B cell (primary cell): ENCODE data around the gene PLCG2. TPM values are rescaled to one million over a fixed set of nuclear protein-coding genes. Genes with fewer than 3 reads are reported as not detected.

ENCODE experiments used
- ATAC-seq: fragments of 200-7000 bp; cut with Tn5 transposase; one replicate; pipeline ENCODE4 v1.10.0; 2021; ENCODE audit warnings: low read depth, mild to moderate bottlenecking, moderate number of reproducible peaks, moderate library complexity
- CTCF ChIA-PET: fragments of 350-600 bp; sonication (Branson Sonifier 250); formaldehyde crosslinking; loops from one replicate; lab custom pipeline; 2021; ENCODE audit warnings: antibody characterized with exemption, inconsistent platforms; lab: Charles Lee
- POLR2A ChIA-PET: fragments of 350-600 bp; sonication (Branson Sonifier 250); formaldehyde crosslinking; loops from one replicate; lab custom pipeline; 2021; ENCODE audit warnings: antibody characterized with exemption; lab: Charles Lee
- DNase-seq: peaks from one replicate; pipeline ENCODE4 v3.0.0; 2013
- H2AFZ ChIP-seq: 2 replicates; pipeline ENCODE4 v1.6.1; 2012; ENCODE audit warnings: mild to moderate bottlenecking, low read depth, low read length; ENCODE audit not compliant: insufficient read depth, poor library complexity, severe bottlenecking
- H3K27ac ChIP-seq, 2 donors: 1 replicate in 1 of 2; 2 replicates in 1 of 2; pipeline ENCODE4 v1.5.1; 2012 to 2013; ENCODE audit warnings: low read length in 2 of 2, mild to moderate bottlenecking in 2 of 2, moderate library complexity in 1 of 2
- H3K27me3 ChIP-seq, 4 experiments: fragments of 200-600 bp in 1 of 4; sonication (generic) in 1 of 4; replicated peaks in 1 of 4; 1 replicate in 2 of 4; 2 replicates in 2 of 4; pipeline versions ENCODE4 v1.6.1 to v1.7.0; 2013 to 2016; ENCODE audit warnings: low read length in 3 of 4, mild to moderate bottlenecking in 2 of 4, mixed read lengths in 1 of 4, moderate library complexity in 1 of 4; ENCODE audit not compliant: insufficient read depth in 4 of 4, control insufficient read depth in 3 of 4; ENCODE audit errors: control extremely low read depth in 1 of 4
- H3K36me3 ChIP-seq, 2 experiments: replicated peaks in 1 of 2; 1 replicate in 1 of 2; 2 replicates in 1 of 2; pipeline versions ENCODE4 v1.6.1 to v1.7.1; 2013; ENCODE audit warnings: low read length in 1 of 2; ENCODE audit not compliant: insufficient read depth in 2 of 2, control insufficient read depth in 1 of 2; ENCODE audit errors: control extremely low read depth in 1 of 2, extremely low read depth in 1 of 2
- H3K4me1 ChIP-seq, 2 donors: fragments of 200-600 bp in 1 of 2; sonication (generic) in 1 of 2; 1 replicate in 1 of 2; 2 replicates in 1 of 2; pipeline versions ENCODE4 v1.5.1 to v1.6.1; 2013 to 2017; ENCODE audit warnings: low read length in 2 of 2; ENCODE audit not compliant: control insufficient read depth in 2 of 2, insufficient read depth in 2 of 2
- H3K4me2 ChIP-seq: replicated peaks from 2 replicates; pipeline ENCODE3; 2012; ENCODE audit warnings: mild to moderate bottlenecking, low read depth, low read length; ENCODE audit not compliant: poor library complexity, severe bottlenecking
- H3K4me3 ChIP-seq, 5 experiments: fragments of 200-600 bp in 1 of 5; sonication (generic) in 1 of 5; 1 replicate in 3 of 5; 2 replicates in 2 of 5; pipeline versions ENCODE4 v1.5.1 to v1.7.0; 2011 to 2016; ENCODE audit warnings: low read length in 4 of 5, mild to moderate bottlenecking in 4 of 5, low read depth in 2 of 5, control low read depth in 1 of 5, moderate library complexity in 1 of 5; ENCODE audit not compliant: insufficient read depth in 1 of 5; ENCODE audit errors: control extremely low read depth in 1 of 5, extremely low read depth in 1 of 5
- H3K79me2 ChIP-seq: fragments of 200-600 bp; sonication (generic); one replicate; pipeline ENCODE4 v1.6.0; 2016; ENCODE audit warnings: low read length; ENCODE audit not compliant: control insufficient read depth, insufficient read depth
- H3K9ac ChIP-seq: fragments of 200-600 bp; sonication (generic); 2 replicates; pipeline ENCODE4 v1.6.1; 2017; ENCODE audit warnings: mild to moderate bottlenecking, low read length, moderate library complexity
- H3K9me3 ChIP-seq, 3 donors: one replicate each; pipeline versions ENCODE4 v1.6.1 to v1.7.1; 2013; ENCODE audit warnings: low read length in 2 of 3; ENCODE audit not compliant: control insufficient read depth in 2 of 3, insufficient read depth in 1 of 3; ENCODE audit errors: control extremely low read depth in 1 of 3
- H4K20me1 ChIP-seq: 2 replicates; pipeline ENCODE4 v1.6.0; 2012; ENCODE audit warnings: mild to moderate bottlenecking, low read length; ENCODE audit not compliant: insufficient read depth, control insufficient read depth, poor library complexity, severe bottlenecking
- H3K27ac Mint-ChIP-seq: one replicate; pipeline ENCODE4 v1.8.0; 2021; ENCODE audit warnings: mixed read lengths
- H3K27me3 Mint-ChIP-seq: one replicate; pipeline ENCODE4 v1.8.0; 2021; ENCODE audit warnings: mixed read lengths
- H3K4me1 Mint-ChIP-seq: one replicate; pipeline ENCODE4 v1.8.0; 2021; ENCODE audit warnings: mixed read lengths
- H3K4me3 Mint-ChIP-seq: one replicate; pipeline ENCODE4 v1.8.0; 2021; ENCODE audit warnings: mixed read lengths
- H3K9me3 Mint-ChIP-seq: one replicate; pipeline ENCODE4 v1.8.0; 2022; ENCODE audit warnings: mixed read lengths; ENCODE audit not compliant: insufficient read depth
- CTCF ChIP-seq: fragments of 200-600 bp; IDR thresholded peaks from one replicate; pipeline ENCODE4 v1.8.0; 2022; ENCODE audit warnings: antibody characterized with exemption, mild to moderate bottlenecking
- EZH2 ChIP-seq: IDR thresholded peaks from 2 replicates; pipeline ENCODE4 v1.6.1; 2012; ENCODE audit warnings: borderline replicate concordance, low read depth, mild to moderate bottlenecking, moderate library complexity, low read length; ENCODE audit not compliant: insufficient read depth, poor library complexity, severe bottlenecking
- WGBS: methylation state at CpG from one replicate; pipeline ENCODE4 v1.1.5; 2013; ENCODE audit warnings: missing lambda C conversion rate; ENCODE audit not compliant: insufficient coverage; 5-methylcytosine and 5-hydroxymethylcytosine counted together
- intact Hi-C: fragments of 100-400 bp; cut with micrococcal nuclease; formaldehyde crosslinking; loops from one replicate; pipeline ENCODE4 v1.10.0; 2022
- polyA plus RNA-seq: library from polyadenylated mRNA; depleted of rRNA; stranded (reverse); fragments of >200 nt; gene quantifications from 2 replicates; pipeline ENCODE4 v1.2.3, GENCODE V29; 2012
- total RNA-seq, 2 donors: library from RNA; stranded (reverse); fragments of 120-200 nt in 1 of 2; gene quantifications; 1 replicate in 1 of 2; 2 replicates in 1 of 2; pipeline versions ENCODE4 v1.2.3 to v1.2.4, GENCODE V29; 2013 to 2022

The PLCG2 gene
- total and polyA plus RNA-seq, 2 donors (not counting 1 experiment from before 2014, with no cell fraction given): 194 to 812 TPM

- no peak for ATAC-seq
- Histone ChIP-seq H4K20me1 (peaks cover 91% of the 10 kb centered on the region), H3K27ac (no peak overlapping the region), H2AFZ (no peak overlapping the region), H3K4me3 (no peak overlapping the region), H3K4me1 (no peaks in the 10 kb centered on the region), H3K9ac (no peak overlapping the region), H3K9me3 (no peaks in the 10 kb centered on the region), H3K79me2 (peaks cover 70% of the 10 kb centered on the region), H3K27me3 (no peaks in the 10 kb centered on the region), H3K4me2 (no peak overlapping the region), H3K36me3 (peaks cover 4 to 98% of the 10 kb centered on the region in 2 experiments)
- TF ChIP-seq EZH2 (no peak), CTCF (no peak)
- no peak overlapping the region for H3K4me3 Mint-ChIP-seq
- H3K4me1 Mint-ChIP-seq: peaks cover 2% of the 10 kb centered on the region
- intact Hi-C loops: no loop called here
- ChIA-PET POLR2A (no interaction called here), CTCF (interaction anchor here (1.3 to 1.6 kb wide), 2 partner anchors 21 to 145 kb away, joined by 3 read pairs; no protein-coding TSS in a partner anchor)
- DNase-seq: no peak
- H3K27ac Mint-ChIP-seq: no peak overlapping the region
- H3K9me3 Mint-ChIP-seq: no peaks in the 10 kb centered on the region
- no peaks in the 10 kb centered on the region for H3K27me3 Mint-ChIP-seq
- WGBS: 94% methylated on average over 5 of the region's 12 CpGs
These were observed 115.5 kb downstream of the PLCG2 start for GRCh38 chr16:81894592-81894991.

- Histone ChIP-seq H3K4me2 (no peak overlapping the region), H3K27me3 (no peaks in the 10 kb centered on the region), H3K9ac (no peak overlapping the region), H2AFZ (no peak overlapping the region), H3K4me1 (no peaks in the 10 kb centered on the region), H3K27ac (no peak overlapping the region), H3K9me3 (peaks cover 0 to 3% (median 0%) of the 10 kb centered on the region in 3 donors), H3K4me3 (no peak overlapping the region), H3K79me2 (peaks cover 53% of the 10 kb centered on the region), H3K36me3 (peaks cover 8 to 98% of the 10 kb centered on the region in 2 experiments), H4K20me1 (peaks cover 93% of the 10 kb centered on the region)
- no CpG with 5 or more reads among the region's 3 CpGs for WGBS
- Mint-ChIP-seq H3K4me3 (no peak overlapping the region), H3K27ac (peak overlapping the region; percentile 65), H3K4me1 (peaks cover under 1% of the 10 kb centered on the region), H3K9me3 (no peaks in the 10 kb centered on the region), H3K27me3 (no peaks in the 10 kb centered on the region)
- ATAC-seq: no peak
- intact Hi-C loops: no loop called here
- no peak for DNase-seq
- ChIA-PET POLR2A (interaction anchor here (0.6 to 0.7 kb wide), 2 partner anchors 29 to 497 kb away, joined by 3 to 4 read pairs; no protein-coding TSS in a partner anchor), CTCF (no interaction called here)
- TF ChIP-seq EZH2 (no peak), CTCF (no peak)
These were observed 117.8 kb downstream of the PLCG2 start for GRCh38 chr16:81896902-81897301.
